NCI-H524 (cell line): ENCODE data around the gene CD300A.
"Not testable (repeated sequence)": the region's sequence is repeated elsewhere in the genome, so short reads cannot be mapped to it uniquely, and the experiment has no call there.

Experiments used
- DNase-seq, 2 experiments: peaks; one replicate each; lab custom pipeline; 2025; lab: John Stamatoyannopoulos, UW

CD300A gene

GRCh38 chr17:74478420-74479100 is 12.1 kb downstream of the CD300A start:
- no peak for DNase-seq

DNA sequence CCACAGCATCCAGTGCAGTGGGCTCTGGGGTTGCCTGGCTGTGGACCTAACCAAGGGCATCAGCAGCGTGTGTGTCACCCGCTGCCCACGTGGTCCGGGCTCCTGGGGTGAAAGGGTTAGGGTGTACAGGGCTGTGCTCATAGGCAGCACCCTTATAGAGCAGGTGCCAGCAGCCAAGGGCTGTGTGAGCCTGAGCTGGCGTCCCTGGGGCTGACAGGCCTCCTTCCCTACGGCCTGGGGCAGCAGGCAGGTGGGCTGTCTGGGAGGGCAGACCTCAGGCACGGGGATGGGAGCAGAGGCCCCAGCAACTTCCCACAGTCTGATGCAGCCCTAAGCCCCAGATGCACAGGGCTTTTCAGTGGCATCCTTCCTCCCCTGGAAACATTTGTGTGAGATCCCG is 13.9 kb downstream of the CD300A start:
- DNase-seq, result no peak

- no peak for DNase-seq
These were observed 15.2 kb downstream of the CD300A start for GRCh38 chr17:74481621-74482020.

GRCh38 chr17:74484066-74484465 is 17.6 kb downstream of the CD300A start:
- DNase-seq, result no peak

- DNase-seq, result no peak
These were observed 18.7 kb downstream of the CD300A start for GRCh38 chr17:74485022-74485743.

DNA sequence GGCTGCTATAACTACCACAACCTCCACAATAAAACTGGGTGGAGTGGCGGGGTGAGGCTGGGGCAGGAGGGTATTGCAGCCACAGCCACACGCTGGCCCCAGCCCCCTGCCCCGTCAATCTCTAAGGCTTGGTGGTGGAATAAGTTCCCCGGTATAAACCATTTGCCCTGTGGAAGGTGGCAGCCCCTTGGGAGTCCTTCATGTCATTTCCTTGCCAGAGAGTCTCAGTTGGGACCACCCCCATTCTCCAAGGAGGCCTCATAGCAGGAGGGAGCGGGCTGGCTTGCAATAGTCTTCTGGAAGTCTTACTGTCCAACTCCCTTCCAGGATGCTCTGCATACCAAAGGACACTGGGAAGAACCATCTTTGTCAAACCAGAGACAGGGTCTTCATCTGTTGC is 19.4 kb downstream of the CD300A start:
- DNase-seq, result no peak

- DNase-seq, result not testable (repeated sequence)
These were observed 21.8 kb downstream of the CD300A start for GRCh38 chr17:74488276-74488675.

DNA sequence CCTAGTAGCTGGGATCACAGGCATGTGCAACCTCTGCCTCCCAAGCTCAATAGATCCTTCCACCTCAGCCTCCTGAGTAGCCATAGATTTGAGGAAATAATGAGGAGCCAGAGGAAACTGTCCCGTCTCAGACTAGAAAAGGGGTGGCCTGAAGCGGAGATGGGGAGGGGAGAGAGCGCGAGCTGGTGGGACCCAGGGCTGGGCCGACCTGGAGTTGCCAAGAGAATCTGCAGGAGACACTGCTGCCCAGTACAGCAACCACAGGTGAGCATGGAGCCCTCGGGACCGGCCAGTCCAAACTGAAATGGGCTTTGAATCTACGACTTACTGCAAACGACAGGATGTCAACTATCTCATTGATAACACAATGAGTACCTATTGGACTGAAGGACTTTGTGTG is 24.3 kb downstream of the CD300A start:
- DNase-seq, result no peak

- peak; percentile 55 to 85 for DNase-seq
These were observed 25.2 kb downstream of the CD300A start for GRCh38 chr17:74491626-74492025.

- peak; percentile 79 to 86 for DNase-seq
These were observed 26.9 kb downstream of the CD300A start for GRCh38 chr17:74493331-74493833.

DNA sequence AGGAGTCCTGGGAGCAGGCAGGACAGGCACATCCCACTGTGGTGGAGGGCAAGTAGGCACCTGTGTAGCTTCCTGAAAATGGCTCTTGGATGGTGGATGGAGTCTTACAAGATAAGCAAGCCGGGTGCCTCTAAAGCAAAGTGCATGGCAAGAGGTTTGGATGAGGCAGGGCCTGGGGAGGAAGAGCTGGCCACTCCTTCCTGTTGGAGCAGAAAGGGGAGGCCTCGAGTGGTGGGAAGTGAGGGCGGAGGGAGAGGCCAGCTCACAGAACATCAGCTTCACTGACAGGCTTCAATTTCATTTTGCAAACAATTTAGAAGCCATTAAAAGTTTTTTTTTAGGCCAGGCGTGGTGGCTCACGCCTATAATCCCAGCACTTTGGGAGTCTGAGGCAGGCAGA is 31.0 kb downstream of the CD300A start:
- no peak for DNase-seq

DNA sequence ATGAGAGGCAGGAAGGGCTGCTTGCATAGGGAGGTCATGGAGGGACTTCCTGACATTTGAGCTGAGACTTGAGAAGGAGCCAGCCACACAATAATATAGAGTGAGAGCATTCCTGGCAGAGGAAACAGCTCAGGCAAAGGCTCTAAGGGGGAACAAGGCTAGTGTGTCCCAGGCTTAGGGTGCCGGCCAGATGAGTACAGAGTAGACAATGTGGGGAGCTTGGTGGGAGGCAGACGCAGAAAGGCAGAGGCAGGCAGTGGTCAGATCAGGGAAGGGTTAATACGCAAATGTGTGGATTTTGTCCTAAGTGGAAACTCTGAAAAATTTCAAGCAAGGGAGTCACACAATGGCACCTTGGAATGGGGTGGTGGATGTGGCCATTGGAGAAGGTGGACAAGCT is 33.6 kb downstream of the CD300A start:
- no peak for DNase-seq

DNA sequence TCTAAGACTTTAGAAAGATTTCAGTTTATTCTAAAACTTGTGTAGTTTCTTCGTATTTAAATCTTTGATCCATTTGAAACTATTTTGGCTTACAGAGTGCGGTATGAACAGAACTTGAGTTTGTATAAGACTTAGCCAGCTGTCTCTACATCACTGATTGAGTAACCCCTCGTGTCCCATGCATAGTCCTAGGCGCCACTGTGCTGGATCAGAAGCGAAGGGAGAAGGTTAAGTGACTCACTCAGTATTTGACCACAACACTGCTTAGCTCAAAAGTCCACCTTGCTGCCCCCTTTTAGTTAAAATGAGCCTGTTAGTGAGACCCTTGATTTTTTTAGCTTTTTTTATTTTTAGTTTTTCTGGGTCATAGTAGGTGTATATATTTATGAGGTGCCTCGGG is 36.4 kb downstream of the CD300A start:
- no peak for DNase-seq

GRCh38 chr17:74503949-74504348 is 37.5 kb downstream of the CD300A start:
- DNase-seq, result not testable (repeated sequence)

DNA sequence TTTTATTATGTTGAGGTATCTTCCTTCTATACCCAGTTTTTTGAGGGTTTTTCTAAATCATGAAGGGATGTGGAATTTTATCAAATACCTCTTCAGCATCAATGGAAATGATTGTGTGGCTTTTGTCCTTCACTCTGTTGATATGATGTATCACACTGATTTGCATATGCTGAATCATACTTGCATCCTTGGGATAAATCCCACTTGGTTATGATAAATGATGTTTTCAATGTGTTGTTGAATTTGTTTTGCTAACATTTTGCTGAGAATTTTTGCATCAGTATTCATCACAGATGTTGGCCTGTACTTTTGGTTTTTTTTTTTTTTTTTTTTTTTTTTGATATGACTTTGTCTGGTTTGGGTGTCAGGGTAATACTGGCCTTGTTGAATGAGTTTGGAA is 41.7 kb downstream of the CD300A start:
- no peak for DNase-seq

GRCh38 chr17:74512036-74512435 is 45.6 kb downstream of the CD300A start:
- no peak for DNase-seq

DNA sequence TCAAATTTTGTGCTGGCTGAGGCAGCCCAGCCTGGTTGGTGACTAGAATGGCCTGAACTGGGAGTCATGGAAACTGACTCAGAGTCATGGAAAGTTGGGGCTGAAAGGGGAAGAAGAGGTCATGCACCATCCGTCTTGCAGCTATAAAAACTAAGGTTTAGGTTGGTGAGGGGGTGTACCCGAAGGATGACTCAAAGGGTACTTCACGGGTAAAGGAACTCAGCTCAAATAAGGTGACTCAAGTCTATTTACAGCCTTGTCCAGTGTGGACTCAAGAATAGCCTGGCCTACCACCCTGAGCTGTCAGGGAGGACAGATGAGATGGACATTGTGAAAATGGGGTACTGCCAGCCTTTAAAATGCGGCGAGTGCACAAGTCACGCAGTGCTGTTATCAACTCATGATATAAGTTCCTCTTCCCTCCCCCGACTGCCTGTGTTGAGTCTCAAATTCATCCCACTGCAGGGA is 46.2 kb downstream of the CD300A start:
- no peak for DNase-seq

GRCh38 chr17:74513987-74514631 is 47.7 kb downstream of the CD300A start:
- peak in 1 of 2 experiments; percentile 65 for DNase-seq

GRCh38 chr17:74514632-74515334 is 48.3 kb downstream of the CD300A start:
- peak; percentile 26 to 65 for DNase-seq

DNA sequence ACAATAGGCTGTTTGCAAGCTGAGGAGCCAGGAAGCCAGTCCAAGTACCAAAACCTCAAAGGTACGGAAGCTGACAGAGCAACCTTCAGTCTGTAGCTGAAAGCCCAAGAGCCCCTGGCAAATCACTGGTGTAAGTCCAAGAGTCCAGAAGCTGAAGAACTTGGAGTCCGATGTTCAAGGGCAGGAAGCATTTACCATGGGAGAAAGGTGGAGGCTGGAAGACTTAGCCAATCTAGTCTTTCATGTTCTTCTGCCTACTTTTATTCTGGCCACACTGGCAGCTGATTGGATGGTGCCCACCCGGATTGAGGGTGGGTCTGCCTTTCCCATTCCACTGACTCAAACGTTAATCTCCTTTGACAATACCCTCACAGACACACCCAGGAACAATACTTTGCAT is 49.5 kb downstream of the CD300A start:
- no peak for DNase-seq

DNA sequence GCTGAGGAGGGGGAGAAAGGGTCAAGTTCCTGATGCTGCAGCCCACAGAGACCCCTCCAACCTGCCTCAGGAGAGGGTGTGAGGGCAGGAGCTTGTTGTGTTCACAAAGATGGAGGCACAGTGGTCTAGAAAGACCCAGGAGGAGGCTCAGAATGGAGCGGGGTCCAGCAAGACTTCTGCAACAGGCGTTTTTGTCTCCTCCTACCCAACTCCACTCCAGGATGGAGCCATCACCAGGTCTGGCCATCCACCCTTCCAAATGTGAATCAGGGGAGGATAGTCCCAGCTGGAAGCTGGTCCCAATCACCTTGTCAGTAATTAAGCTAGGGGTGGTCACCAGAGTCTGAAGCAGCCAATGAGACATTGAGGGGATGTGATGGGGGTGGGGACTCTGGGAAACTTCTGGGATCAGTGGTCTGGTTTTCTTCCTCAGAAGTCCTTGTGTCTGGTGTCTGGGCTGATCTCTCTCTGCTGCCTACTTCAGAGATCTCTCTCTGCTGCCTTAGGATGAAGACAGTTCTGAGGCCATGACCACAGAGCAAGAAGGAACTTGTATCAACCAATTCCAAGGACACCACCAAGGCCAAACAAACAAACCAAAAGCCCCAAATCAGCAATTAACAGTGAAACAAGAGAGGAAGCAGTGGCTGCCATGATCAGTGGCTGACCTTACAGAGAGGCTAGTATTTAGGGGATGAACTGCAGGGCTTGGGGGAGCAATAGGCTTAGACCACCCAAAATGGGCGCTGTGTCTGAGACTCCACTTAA is 50.3 kb downstream of the CD300A start:
- no peak for DNase-seq
